OCI-LY1 (cell line): ENCODE results near the gene ATP2B2.

Experiments used
- CTCF ChIP-seq: fragments of 200-600 bp; sonication (generic), shearing (Covaris generic); IDR thresholded peaks from 2 replicates; pipeline ENCODE4 v1.5.1; 2017; ENCODE audit warnings: mild to moderate bottlenecking, antibody characterized with exemption, low read length, moderate library complexity, mixed read lengths
- EZH2 ChIP-seq: fragments of 200-600 bp; sonication (generic), shearing (Covaris generic); IDR thresholded peaks from 2 replicates; pipeline ENCODE4 v1.8.0; 2017; ENCODE audit warnings: borderline replicate concordance, mixed run types, mild to moderate bottlenecking, antibody characterized with exemption, low read length, moderate library complexity, mixed read lengths

DNA sequence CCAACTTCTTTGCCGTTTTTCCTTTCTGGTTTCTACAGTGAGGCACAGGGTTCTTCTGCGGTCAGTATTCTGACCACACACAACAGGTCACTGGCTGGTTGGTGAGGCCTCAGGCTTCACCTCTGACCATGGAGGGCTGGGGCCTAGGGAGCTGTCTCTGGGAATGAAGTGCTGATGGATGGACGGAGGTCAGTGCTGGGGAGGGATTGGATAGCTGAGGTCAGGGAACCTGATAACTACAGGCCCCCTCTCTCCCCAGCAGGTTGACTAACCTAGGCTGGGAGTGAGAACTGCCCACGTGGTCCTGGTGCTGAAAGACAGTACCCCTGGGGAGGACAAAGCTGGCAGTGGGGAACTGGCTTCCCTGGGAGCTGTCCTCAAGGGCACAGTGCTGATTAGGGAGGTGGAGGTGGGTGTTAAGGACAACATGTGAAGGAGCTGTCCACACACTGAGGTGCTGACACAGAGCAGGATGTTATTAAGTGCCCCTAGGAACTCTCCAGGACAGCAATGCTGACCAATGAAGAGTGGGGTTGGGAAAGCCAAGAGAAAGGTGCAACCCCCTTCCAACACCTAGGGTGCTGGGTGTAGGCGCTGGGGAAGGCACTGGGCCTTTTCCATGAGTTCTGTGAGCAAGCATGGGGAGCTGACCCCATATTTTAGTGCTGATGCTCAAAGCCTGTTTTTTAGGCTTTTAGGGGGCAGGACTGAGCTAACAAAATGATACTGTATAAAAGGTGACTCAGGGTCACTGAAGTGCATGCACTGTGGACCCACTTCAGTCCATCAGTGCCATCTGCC, 45.2 kb downstream of the ATP2B2 start:
- TF ChIP-seq CTCF: no peak
- TF ChIP-seq EZH2: no peak
